MM.1S (cell line): ENCODE measurements around the gene FRMD3.

Source experiments
- DNase-seq: peaks from one replicate; pipeline ENCODE4 v3.0.0-alpha.2; 2015
- H2AFZ ChIP-seq: fragments of 300-600 bp; sonication (generic); 2 replicates; pipeline ENCODE4 v1.6.0; 2016; ENCODE audit warnings: antibody characterized with exemption, low read length
- H3F3A ChIP-seq: fragments of 300-600 bp; sonication (generic); 2 replicates; pipeline ENCODE4 v1.6.1; 2016; ENCODE audit warnings: mild to moderate bottlenecking, antibody characterized with exemption, low read length, moderate library complexity, mixed read lengths; ENCODE audit not compliant: insufficient read depth
- H3K27ac ChIP-seq: fragments of 300-600 bp; sonication (generic); 2 replicates; pipeline ENCODE4 v1.5.1; 2016; ENCODE audit warnings: mild to moderate bottlenecking, low read length
- H3K27me3 ChIP-seq: fragments of 300-600 bp; sonication (generic); replicated peaks from 2 replicates; pipeline ENCODE4 v1.6.0; 2016; ENCODE audit warnings: low read length; ENCODE audit not compliant: insufficient read depth
- H3K36me3 ChIP-seq: fragments of 300-600 bp; sonication (generic); replicated peaks from 2 replicates; pipeline ENCODE4 v1.6.1; 2016; ENCODE audit warnings: mild to moderate bottlenecking, low read length, mixed read lengths; ENCODE audit not compliant: insufficient read depth
- H3K4me1 ChIP-seq: fragments of 300-600 bp; sonication (generic); 2 replicates; pipeline ENCODE4 v1.6.1; 2016; ENCODE audit warnings: low read length, mixed read lengths
- H3K4me2 ChIP-seq: fragments of 300-600 bp; sonication (generic); 2 replicates; pipeline ENCODE4 v1.6.0; 2016; ENCODE audit warnings: low read depth, low read length
- H3K4me3 ChIP-seq: fragments of 300-600 bp; sonication (generic); 2 replicates; pipeline ENCODE4 v1.5.1; 2016; ENCODE audit warnings: low read length, mixed read lengths
- H3K79me2 ChIP-seq: fragments of 300-600 bp; sonication (generic); 2 replicates; pipeline ENCODE4 v1.6.1; 2016; ENCODE audit warnings: mixed run types, low read length, mixed read lengths
- H3K9ac ChIP-seq: fragments of 300-600 bp; sonication (generic); 2 replicates; pipeline ENCODE4 v1.6.1; 2016; ENCODE audit warnings: low read length, mixed read lengths
- H3K9me2 ChIP-seq: fragments of 300-600 bp; sonication (generic); replicated peaks from 2 replicates; pipeline ENCODE4 v1.6.1; 2016; ENCODE audit warnings: mild to moderate bottlenecking, low read length, mixed read lengths; ENCODE audit not compliant: insufficient read depth
- H3K9me3 ChIP-seq: fragments of 300-600 bp; sonication (generic); replicated peaks from 2 replicates; pipeline ENCODE4 v1.6.1; 2016; ENCODE audit warnings: mild to moderate bottlenecking, low read length, mixed read lengths; ENCODE audit not compliant: insufficient read depth
- H4K20me1 ChIP-seq: fragments of 300-600 bp; sonication (generic); 2 replicates; pipeline ENCODE4 v1.6.1; 2016; ENCODE audit warnings: mild to moderate bottlenecking, low read length, moderate library complexity, mixed read lengths; ENCODE audit not compliant: insufficient read depth
- CTCF ChIP-seq: fragments of 300-600 bp; sonication (generic); IDR thresholded peaks from 2 replicates; pipeline ENCODE4 v1.5.1; 2016; ENCODE audit warnings: antibody characterized with exemption, low read length, mixed read lengths
- EZH2 ChIP-seq: fragments of 300-600 bp; sonication (generic); optimal IDR thresholded peaks from 2 replicates; pipeline ENCODE3; 2017; ENCODE audit warnings: low read depth, mild to moderate bottlenecking, antibody characterized with exemption, low read length, mixed read lengths
- EZH2phosphoT487 ChIP-seq: fragments of 300-600 bp; sonication (generic); IDR thresholded peaks from 2 replicates; pipeline ENCODE4 v1.6.1; 2018; ENCODE audit warnings: antibody characterized with exemption, low read length

FRMD3 gene

GRCh38 chr9:83231039-83231438 lies 307.2 kb downstream of the FRMD3 start:
- Histone ChIP-seq H3K9me3 (no peaks in the 10 kb centered on the region), H3K9me2 (no peaks in the 10 kb centered on the region), H3K4me2 (no peak overlapping the region), H3K79me2 (no peaks in the 10 kb centered on the region), H2AFZ (no peak overlapping the region), H3K27me3 (no peaks in the 10 kb centered on the region), H4K20me1 (no peaks in the 10 kb centered on the region), H3K36me3 (no peaks in the 10 kb centered on the region), H3K9ac (no peak overlapping the region), H3K4me1 (no peaks in the 10 kb centered on the region), H3K27ac (no peak overlapping the region), H3F3A (no peaks in the 10 kb centered on the region), H3K4me3 (no peak overlapping the region)
- TF ChIP-seq EZH2: no peak
- no peak for TF ChIP-seq EZH2phosphoT487
- TF ChIP-seq CTCF: no peak
- no peak for DNase-seq

DNA sequence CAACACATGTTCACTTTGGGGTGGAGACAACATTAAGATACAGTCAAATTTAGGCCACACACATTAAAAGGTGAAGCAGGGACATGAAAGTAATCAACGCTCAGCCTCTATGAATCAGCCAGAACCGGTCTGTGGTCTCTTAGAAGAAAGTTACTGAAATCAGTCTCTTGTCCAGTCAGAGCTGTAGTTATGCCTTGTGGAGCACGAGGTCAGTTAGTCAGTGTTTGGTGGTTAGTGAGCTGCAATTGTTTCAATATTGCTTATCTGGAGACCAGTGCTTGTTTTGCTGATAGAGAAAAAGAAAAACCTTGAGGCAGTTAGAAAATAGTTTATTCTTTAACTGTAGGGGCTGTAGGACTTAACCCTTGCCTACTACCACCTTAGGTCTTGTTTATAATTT lies 317.5 kb downstream of the FRMD3 start:
- Histone ChIP-seq H3K36me3 (no peaks in the 10 kb centered on the region), H3K9me2 (no peaks in the 10 kb centered on the region), H2AFZ (no peak overlapping the region), H3K9me3 (no peaks in the 10 kb centered on the region), H3K27ac (no peak overlapping the region), H3K79me2 (no peaks in the 10 kb centered on the region), H4K20me1 (no peaks in the 10 kb centered on the region), H3F3A (no peaks in the 10 kb centered on the region), H3K9ac (no peak overlapping the region), H3K4me1 (0 out of 2 replicates have a peak, but pooled peaks cover 3% of the 10 kb centered on the region), H3K27me3 (no peaks in the 10 kb centered on the region), H3K4me2 (no peak overlapping the region), H3K4me3 (no peak overlapping the region)
- TF ChIP-seq EZH2: no peak
- no peak for TF ChIP-seq EZH2phosphoT487
- TF ChIP-seq CTCF: no peak
- no peak for DNase-seq

GRCh38 chr9:83219924-83220438 lies 318.2 kb downstream of the FRMD3 start:
- no peaks in the 10 kb centered on the region for H3K36me3 ChIP-seq
- peak overlapping the region; percentile 51; the same call in 1 of the 2 replicates for H2AFZ ChIP-seq
- H3K27ac ChIP-seq: no peak overlapping the region
- H3F3A ChIP-seq: no peaks in the 10 kb centered on the region
- no peak overlapping the region for H3K9ac ChIP-seq
- H4K20me1 ChIP-seq: no peaks in the 10 kb centered on the region
- no peaks in the 10 kb centered on the region for H3K9me3 ChIP-seq
- no peaks in the 10 kb centered on the region for H3K79me2 ChIP-seq
- peak overlapping the region; percentile 44 for H3K4me3 ChIP-seq
- H3K4me2 ChIP-seq: peak overlapping the region; percentile 59; the same call in 1 of the 2 replicates
- no peaks in the 10 kb centered on the region for H3K27me3 ChIP-seq
- TF ChIP-seq CTCF: no peak
- TF ChIP-seq EZH2: no peak
- no peak for TF ChIP-seq EZH2phosphoT487
- 0 out of 2 replicates have a peak, but pooled peaks cover 3% of the 10 kb centered on the region for H3K4me1 ChIP-seq
- no peak for DNase-seq
- no peaks in the 10 kb centered on the region for H3K9me2 ChIP-seq
